CD4-positive, alpha-beta T cell (primary cell): ENCODE data around the gene MED27. TPM values are rescaled to one million over a fixed set of nuclear protein-coding genes. Genes with fewer than 3 reads are reported as not detected.

Experiments used
- ATAC-seq: fragments of 200-7000 bp; cut with Tn5 transposase; one replicate; pipeline ENCODE4 v1.10.0; 2022; ENCODE audit warnings: mild to moderate bottlenecking; ENCODE audit not compliant: poor library complexity
- CTCF ChIA-PET: fragments of 350-600 bp; sonication (Branson Sonifier 250); formaldehyde crosslinking; loops from one replicate; lab custom pipeline; 2021; ENCODE audit warnings: antibody characterized with exemption, inconsistent platforms; lab: Charles Lee
- POLR2A ChIA-PET: fragments of 350-600 bp; sonication (Branson Sonifier 250); formaldehyde crosslinking; loops from one replicate; lab custom pipeline; 2021; ENCODE audit warnings: antibody characterized with exemption, inconsistent platforms; lab: Charles Lee
- DNase-seq, 14 experiments: peaks; one replicate each; pipeline ENCODE4 v3.0.0-alpha.2; 2013 to 2020; ENCODE audit warnings: mixed read lengths in 2 of 14
- H3K27ac ChIP-seq, 2 donors: one replicate each; pipeline versions ENCODE4 v1.5.1 to v1.7.0; 2013; ENCODE audit warnings: low read length in 2 of 2, low read depth in 1 of 2, mild to moderate bottlenecking in 1 of 2
- H3K27me3 ChIP-seq, 2 experiments: 1 replicate in 1 of 2; 2 replicates in 1 of 2; pipeline versions ENCODE4 v1.6.1 to v1.7.0; 2013; ENCODE audit warnings: low read length in 2 of 2, control low read depth in 1 of 2, mild to moderate bottlenecking in 1 of 2, moderate library complexity in 1 of 2; ENCODE audit not compliant: insufficient read depth in 2 of 2, control insufficient read depth in 1 of 2
- H3K36me3 ChIP-seq: one replicate; pipeline ENCODE4 v1.6.1; 2013; ENCODE audit warnings: low read length, control low read depth; ENCODE audit not compliant: insufficient read depth
- H3K4me1 ChIP-seq: one replicate; pipeline ENCODE4 v1.6.1; 2013; ENCODE audit warnings: low read length, control low read depth; ENCODE audit not compliant: insufficient read depth
- H3K4me3 ChIP-seq: one replicate; pipeline ENCODE4 v1.5.1; 2013; ENCODE audit warnings: mild to moderate bottlenecking, low read length, moderate library complexity
- H3K9me3 ChIP-seq, 2 experiments: 1 replicate in 1 of 2; 2 replicates in 1 of 2; pipeline versions ENCODE4 v1.6.1 to v1.7.0; 2013; ENCODE audit warnings: low read length in 2 of 2, mild to moderate bottlenecking in 2 of 2, control low read depth in 1 of 2, moderate library complexity in 1 of 2; ENCODE audit not compliant: control insufficient read depth in 1 of 2, insufficient read depth in 1 of 2
- H3K27ac Mint-ChIP-seq: one replicate; pipeline ENCODE4 v1.8.0; 2020; ENCODE audit warnings: mixed read lengths
- H3K27me3 Mint-ChIP-seq: one replicate; pipeline ENCODE4 v1.8.0; 2021; ENCODE audit warnings: mixed read lengths
- H3K36me3 Mint-ChIP-seq: one replicate; pipeline ENCODE4 v1.8.0; 2021; ENCODE audit warnings: low read depth, mixed read lengths
- H3K4me1 Mint-ChIP-seq: one replicate; pipeline ENCODE4 v1.8.0; 2021; ENCODE audit warnings: low read depth, mixed read lengths
- H3K4me3 Mint-ChIP-seq: one replicate; pipeline ENCODE4 v1.8.0; 2020; ENCODE audit warnings: mild to moderate bottlenecking, mixed read lengths
- H3K9me3 Mint-ChIP-seq: one replicate; pipeline ENCODE4 v1.8.0; 2020; ENCODE audit warnings: mixed read lengths
- CTCF ChIP-seq: fragments of 200-600 bp; IDR thresholded peaks from one replicate; pipeline ENCODE4 v1.8.0; 2022; ENCODE audit warnings: antibody characterized with exemption, mild to moderate bottlenecking
- intact Hi-C, 2 experiments: fragments of 100-400 bp; cut with DNase I in 1 of 2; cut with micrococcal nuclease in 1 of 2; formaldehyde crosslinking; loops; one replicate each; pipeline versions ENCODE4 v1.15.1 to v1.9.0; 2023 to 2025; cut with DNase I, micrococcal nuclease
- total RNA-seq, 174 experiments: library from RNA in 2 of 174; stranded (reverse) in 2 of 174; gene quantifications; one replicate each; pipeline ENCODE4 v1.2.3 and lab custom pipeline; 2021 to 2026

MED27 gene
- total RNA-seq, 2 experiments from 2014 or later, result 15.0 to 17.4 TPM

- Histone ChIP-seq H3K36me3 (peaks cover 16% of the 10 kb centered on the region), H3K9me3 (peaks cover 0 to 5% of the 10 kb centered on the region in 2 experiments), H3K27me3 (no peaks in the 10 kb centered on the region), H3K4me1 (no peaks in the 10 kb centered on the region), H3K4me3 (no peak overlapping the region), H3K27ac (no peak overlapping the region)
- ATAC-seq (no peak), DNase-seq (no peak)
- peaks cover 36% of the 10 kb centered on the region for H3K36me3 Mint-ChIP-seq
- ChIA-PET CTCF (no interaction called here), POLR2A (no interaction called here)
- no peaks in the 10 kb centered on the region for H3K27me3 Mint-ChIP-seq
- TF ChIP-seq CTCF, result no peak
- no peaks in the 10 kb centered on the region for H3K4me1 Mint-ChIP-seq
- no peak overlapping the region for H3K27ac Mint-ChIP-seq
- intact Hi-C loops, result no loop called here
- no peak overlapping the region for H3K4me3 Mint-ChIP-seq
- H3K9me3 Mint-ChIP-seq, result no peaks in the 10 kb centered on the region
These were observed 219.2 kb downstream of the MED27 start for GRCh38 chr9:131860430-131860829.

- H3K27ac Mint-ChIP-seq, result no peak overlapping the region
- H3K27ac ChIP-seq, result no peak overlapping the region
- POLR2A ChIA-PET, result no interaction called here
- H3K9me3 Mint-ChIP-seq, result no peaks in the 10 kb centered on the region
- no peak overlapping the region for H3K4me3 Mint-ChIP-seq
- no peaks in the 10 kb centered on the region for H3K27me3 Mint-ChIP-seq
- peaks cover 16% of the 10 kb centered on the region for H3K36me3 ChIP-seq
- H3K36me3 Mint-ChIP-seq, result peaks cover 30% of the 10 kb centered on the region
- peaks cover 0 to 5% of the 10 kb centered on the region in 2 experiments for H3K9me3 ChIP-seq
- no peaks in the 10 kb centered on the region for H3K4me1 ChIP-seq
- TF ChIP-seq CTCF, result no peak
- intact Hi-C loops, result no loop called here
- no peaks in the 10 kb centered on the region for H3K27me3 ChIP-seq
- no peaks in the 10 kb centered on the region for H3K4me1 Mint-ChIP-seq
- CTCF ChIA-PET, result no interaction called here
- no peak overlapping the region for H3K4me3 ChIP-seq
- DNase-seq (no peak), ATAC-seq (no peak)
These were observed 221.5 kb downstream of the MED27 start for GRCh38 chr9:131858147-131858546.

- H3K9me3 ChIP-seq, result peaks cover 0 to 5% of the 10 kb centered on the region in 2 experiments
- no peak overlapping the region for H3K4me3 Mint-ChIP-seq
- intact Hi-C loops, result no loop called here
- ChIA-PET POLR2A (no interaction called here), CTCF (no interaction called here)
- TF ChIP-seq CTCF, result no peak
- H3K4me1 Mint-ChIP-seq, result no peaks in the 10 kb centered on the region
- no peak overlapping the region for H3K27ac Mint-ChIP-seq
- H3K9me3 Mint-ChIP-seq, result no peaks in the 10 kb centered on the region
- peaks cover 9% of the 10 kb centered on the region for H3K36me3 ChIP-seq
- no peak for DNase-seq
- H3K4me3 ChIP-seq, result no peak overlapping the region
- peaks cover 10% of the 10 kb centered on the region for H3K36me3 Mint-ChIP-seq
- H3K27me3 ChIP-seq, result no peaks in the 10 kb centered on the region
- no peaks in the 10 kb centered on the region for H3K4me1 ChIP-seq
- ATAC-seq, result no peak
- H3K27ac ChIP-seq, result no peak overlapping the region
- no peaks in the 10 kb centered on the region for H3K27me3 Mint-ChIP-seq
These were observed 223.6 kb downstream of the MED27 start for GRCh38 chr9:131856105-131856504.
